Anterior cingulate cortex (tissue), 58 donors: ENCODE measurements around the gene SDK2.
A peak's percentile ranks its signal among the peaks of the same experiment; 100 is the strongest.

Experiments used
- DNase-seq, 58 donors: peaks; one replicate each; lab custom pipeline; 2025; lab: John Stamatoyannopoulos, UW

SDK2 gene

GRCh38 chr17:73545109-73546032, 98.9 kb downstream of the SDK2 start:
- no peak for DNase-seq

DNA sequence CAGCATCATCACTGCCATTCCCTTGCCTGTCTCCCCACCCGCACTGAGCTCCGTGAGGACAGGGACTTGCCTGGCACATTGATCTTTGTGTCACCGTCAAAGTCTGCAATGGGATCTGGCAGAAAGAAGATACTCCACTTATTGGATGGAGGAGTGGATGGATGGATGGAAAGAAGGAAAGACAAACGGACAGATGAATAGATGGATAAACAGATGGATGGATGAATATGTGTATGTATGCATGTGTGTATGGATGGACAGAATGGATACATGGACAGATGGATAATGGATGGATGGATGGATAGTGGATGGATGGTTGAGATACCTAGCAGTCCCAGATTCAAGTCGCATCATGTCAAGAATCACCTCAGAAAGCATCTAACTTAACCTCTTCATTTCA, 99.9 kb downstream of the SDK2 start:
- no peak for DNase-seq

DNA sequence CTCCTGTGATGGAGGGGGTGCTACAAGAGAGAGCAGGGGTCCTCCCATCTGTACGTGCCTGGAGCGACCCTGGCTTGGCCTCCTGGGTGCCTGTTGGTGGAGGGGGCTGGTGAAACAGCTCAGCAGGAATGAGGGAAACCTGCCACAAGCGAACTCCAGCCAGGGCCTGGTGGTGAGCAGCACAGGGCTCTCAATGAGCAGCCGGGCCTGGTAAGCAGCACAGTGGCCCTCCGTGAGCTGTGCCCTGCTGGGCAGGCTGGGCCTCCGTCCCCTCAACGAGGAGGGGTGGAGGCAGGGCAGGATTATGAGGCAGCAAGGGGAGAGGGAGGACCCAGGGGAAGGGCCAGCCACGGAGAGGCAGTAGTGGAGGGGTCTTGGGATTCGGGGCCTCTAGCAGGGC, 101.9 kb downstream of the SDK2 start:
- no peak for DNase-seq

DNA sequence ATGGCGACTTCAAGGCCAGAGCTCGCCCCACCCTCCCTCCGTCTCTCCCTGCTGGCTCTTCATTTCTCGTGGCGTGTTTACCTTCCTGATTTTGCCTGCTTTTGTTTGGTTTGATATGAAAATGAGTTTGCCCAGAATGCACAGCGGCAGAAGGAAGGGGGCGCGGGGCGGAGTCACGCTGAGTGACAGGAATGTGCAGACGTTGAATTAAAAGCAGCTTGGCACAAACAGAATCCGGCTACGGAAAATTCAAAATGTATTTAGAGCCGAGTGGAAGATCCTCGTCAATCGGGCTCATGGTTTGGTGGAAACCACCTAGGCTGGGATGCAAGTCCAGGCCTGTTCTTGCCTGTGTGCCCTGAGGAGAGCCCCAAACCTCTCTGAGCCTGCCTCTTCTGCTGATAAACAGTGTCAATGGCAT, 102.7 kb downstream of the SDK2 start:
- peak in 18 of 58 donors; percentile 7 to 54 (median 17) for DNase-seq

- DNase-seq: no peak
These were observed 103.1 kb downstream of the SDK2 start for GRCh38 chr17:73541111-73541510.

DNA sequence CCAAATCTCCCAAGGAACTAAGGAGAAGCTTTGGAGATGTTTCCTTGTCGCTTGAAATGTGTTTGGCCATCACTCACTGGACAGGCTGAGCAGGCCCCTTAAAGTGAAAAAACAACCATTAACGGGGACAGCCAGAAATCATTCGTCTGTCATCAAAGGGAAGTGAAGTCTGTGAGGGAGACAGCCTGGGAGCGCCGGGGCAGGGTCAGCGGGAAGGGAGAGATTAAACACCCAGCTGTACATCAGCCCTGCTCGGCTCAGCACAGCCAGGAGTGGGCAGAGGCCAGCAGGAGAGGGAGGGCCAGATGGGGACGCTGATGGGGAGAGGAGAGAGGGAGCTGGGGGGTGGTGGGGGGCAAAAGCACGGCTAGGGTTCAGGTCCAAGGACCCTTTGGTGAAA, 105.1 kb downstream of the SDK2 start:
- no peak for DNase-seq

- no peak for DNase-seq
These were observed 105.8 kb downstream of the SDK2 start for GRCh38 chr17:73538445-73538844.

DNA sequence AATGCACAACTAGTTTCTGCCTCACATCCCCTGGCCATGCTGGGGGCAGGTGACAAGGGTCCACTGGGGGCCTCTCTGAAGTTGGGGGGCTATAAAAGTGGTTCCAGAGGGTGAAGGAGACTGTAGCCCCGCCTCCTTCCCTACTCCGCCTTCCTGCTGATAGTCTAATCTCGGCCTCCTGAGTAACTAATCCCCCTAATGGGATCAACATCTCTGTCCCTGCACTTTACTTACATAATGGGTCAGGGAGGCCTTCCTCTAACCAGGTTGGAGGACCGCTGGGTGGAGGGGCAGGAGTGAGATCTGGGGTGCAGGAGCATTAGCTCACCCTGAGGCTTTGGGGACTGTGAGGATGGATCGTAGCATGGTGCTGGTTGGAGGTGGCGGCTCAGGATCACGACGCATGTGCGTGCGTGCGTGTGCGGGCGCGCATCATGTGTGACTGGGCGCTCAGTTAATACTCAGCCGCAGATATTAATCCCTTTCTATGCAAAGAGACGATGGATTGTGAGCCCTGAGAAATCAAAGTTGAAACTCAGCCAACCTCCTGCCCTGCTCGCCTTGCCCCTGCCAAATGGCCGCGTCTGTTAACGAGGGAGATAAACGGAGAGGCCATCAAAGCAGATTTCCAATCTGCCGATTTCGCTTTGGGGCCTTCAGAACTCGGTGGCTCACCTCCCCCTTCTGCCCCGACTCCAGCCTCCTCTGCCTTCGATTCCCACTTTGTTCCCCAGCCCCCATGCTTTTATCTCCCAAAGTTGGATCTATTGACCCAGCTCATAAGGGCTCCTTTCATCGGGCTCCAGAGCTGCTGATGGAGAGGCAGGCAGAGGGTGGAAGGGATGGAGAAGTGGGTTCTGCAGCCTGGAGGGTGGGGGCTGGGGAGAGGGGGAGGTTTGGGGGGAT, 107.3 kb downstream of the SDK2 start:
- DNase-seq: peak in 2 of 58 donors; percentile 17 to 18

DNA sequence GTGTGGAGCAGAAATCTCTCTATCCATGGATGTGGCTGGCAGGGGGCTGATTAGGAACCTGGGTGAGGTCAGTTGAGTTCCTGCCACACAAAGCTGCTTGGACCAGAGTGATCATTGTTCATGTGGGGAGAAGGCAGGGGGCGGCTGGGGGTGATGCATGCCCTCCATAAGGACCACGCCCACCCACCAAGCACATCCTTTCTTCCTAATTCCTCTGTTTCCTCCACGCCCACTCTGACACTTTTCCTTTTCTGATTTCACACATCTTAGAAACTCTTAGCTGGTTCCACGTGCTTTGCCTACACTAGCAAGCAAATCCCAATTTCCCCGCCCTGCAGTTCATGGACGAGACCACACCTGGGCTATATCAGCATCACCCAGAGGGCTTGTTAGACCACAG, 108.5 kb downstream of the SDK2 start:
- DNase-seq: no peak

- no peak for DNase-seq
These were observed 109.9 kb downstream of the SDK2 start for GRCh38 chr17:73534209-73534909.

DNA sequence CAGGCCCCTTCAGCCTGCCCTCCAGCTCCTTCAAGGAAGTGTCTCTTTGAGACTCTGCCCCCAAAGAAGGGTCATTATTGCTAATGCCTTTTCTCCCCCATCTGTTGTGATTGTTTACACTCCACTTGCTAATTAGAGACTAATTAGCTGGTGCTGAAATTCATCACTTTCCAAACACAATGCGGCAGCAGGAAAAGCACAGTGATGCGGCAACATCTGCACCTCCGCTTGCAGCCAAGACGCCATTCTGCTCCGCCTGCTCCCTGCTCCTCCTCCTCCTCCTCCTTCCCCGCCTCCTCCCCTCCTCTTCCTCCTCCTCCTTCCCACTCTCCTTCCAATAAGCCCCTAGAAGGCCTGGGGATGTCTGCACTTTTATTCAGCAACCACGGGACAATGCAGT, 110.5 kb downstream of the SDK2 start:
- DNase-seq: peak in 12 of 58 donors; percentile 10 to 46 (median 22)

- peak in 53 of 58 donors; percentile 13 to 83 (median 59) for DNase-seq
These were observed 111.1 kb downstream of the SDK2 start for GRCh38 chr17:73533127-73533526.

- peak in 1 of 58 donors; percentile 37 for DNase-seq
These were observed 111.8 kb downstream of the SDK2 start for GRCh38 chr17:73532421-73532901.

GRCh38 chr17:73531158-73531557, 113.1 kb downstream of the SDK2 start:
- no peak for DNase-seq

DNA sequence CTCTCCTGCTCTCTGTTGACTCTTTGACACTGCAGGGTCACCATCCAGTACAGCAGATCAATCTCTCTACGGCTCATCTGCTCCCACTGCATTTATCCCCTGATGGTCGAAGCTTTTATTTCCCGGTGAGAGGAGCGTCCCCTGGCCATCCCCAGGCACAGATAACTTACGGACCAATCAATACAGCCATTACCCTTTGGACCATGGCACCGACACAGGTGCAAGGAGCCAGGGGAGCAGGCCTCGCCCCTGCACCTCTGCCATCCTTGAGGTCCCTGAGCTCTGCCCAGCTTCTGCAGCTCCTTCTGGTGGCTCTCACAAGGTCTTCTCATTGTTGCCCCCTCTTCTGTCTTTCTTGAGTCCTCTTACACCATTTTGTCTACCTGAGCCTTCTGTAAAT, 115.6 kb downstream of the SDK2 start:
- DNase-seq: no peak

DNA sequence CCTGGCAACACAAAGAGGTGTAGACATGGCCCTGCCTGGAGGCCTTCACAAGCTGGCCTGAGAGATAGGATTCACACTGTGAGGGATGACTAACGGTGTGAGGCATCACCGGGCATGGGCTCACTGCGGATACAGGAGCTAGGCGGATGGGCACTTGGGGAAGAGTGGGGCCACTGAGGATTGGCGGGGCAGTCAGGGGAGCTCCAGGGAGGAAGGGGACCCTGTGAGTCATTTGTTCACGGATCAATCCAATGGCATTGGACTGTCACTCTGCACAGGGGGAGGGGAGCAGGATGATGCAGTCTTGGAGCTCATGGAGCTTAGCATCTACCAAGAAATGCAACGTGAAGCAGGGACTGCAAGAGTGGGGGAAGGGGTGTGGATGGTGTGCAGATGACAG, 117.3 kb downstream of the SDK2 start:
- DNase-seq: no peak

DNA sequence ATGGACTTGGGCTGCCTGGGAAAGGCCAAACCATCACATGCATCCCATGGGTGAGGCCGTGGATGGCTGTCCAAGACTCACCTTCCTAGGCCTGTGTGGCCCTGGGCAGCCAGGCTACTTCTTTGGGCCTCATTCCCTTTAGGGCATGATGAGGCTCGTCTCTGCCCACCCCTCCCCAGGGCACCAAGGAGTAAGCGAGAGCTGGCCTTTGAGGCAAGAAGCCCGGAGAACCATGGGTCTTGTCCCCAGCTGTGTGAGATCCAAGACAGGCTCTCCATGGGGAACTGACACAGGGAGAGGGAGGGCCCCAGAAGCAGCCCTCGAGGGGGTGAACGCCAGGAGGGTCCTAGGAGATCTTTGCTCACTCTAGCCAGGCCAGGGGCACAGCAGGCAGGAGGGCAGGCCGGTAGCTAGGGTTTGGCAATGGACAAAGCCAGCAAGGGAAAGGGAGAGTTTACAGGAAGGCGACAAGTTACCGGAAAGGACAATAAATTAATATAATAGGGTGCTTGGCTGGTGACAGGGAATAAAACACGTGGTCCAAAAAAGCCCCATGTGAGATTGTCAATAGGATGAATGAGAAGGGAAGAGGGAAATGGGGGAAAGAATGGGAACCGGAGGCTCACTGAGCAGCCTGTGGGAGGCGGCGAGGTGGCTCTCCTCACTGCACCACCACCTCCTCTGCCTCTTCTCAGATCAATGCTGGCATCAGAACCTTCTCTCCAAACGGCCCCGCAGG, 119.1 kb downstream of the SDK2 start:
- no peak for DNase-seq

GRCh38 chr17:73522696-73523095, 121.5 kb downstream of the SDK2 start:
- DNase-seq: no peak

GRCh38 chr17:73522107-73522506, 122.1 kb downstream of the SDK2 start:
- DNase-seq: no peak

DNA sequence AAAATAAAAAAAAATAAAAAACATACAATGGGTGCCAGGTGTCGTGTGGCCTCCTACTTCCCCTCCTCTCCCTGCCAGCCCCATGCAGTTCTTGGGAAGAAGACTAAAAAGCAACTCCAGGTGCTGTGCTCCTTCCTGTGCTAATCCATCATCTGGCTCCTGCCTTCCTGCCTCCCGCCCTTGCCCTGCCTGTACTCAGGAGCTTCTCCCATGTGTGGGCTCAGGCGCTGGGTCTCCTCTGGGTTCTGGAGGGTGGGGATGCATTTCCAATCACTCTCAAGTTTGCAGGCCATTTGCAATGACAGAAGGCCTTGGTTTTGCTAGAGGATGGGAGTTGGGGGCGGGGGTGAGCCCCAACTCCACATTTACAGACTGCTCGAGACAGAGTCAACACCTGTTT, 122.9 kb downstream of the SDK2 start:
- no peak for DNase-seq
